ENCODE measurements around the gene PALM.

Gene PALM

GRCh38 chr19:782878-783668 lies 74.3 kb downstream of the PALM start:
- DNase-seq, result no peak

GRCh38 chr19:784541-784940 lies 75.8 kb downstream of the PALM start:
- DNase-seq, result no peak

GRCh38 chr19:787536-787935 lies 78.8 kb downstream of the PALM start:
- DNase-seq, result no peak

GRCh38 chr19:788686-788982 lies 79.9 kb downstream of the PALM start:
- DNase-seq, result no peak

- DNase-seq, result no peak
Measured at GRCh38 chr19:788983-789700, 80.4 kb downstream of the PALM start.

- DNase-seq, result no peak
Measured at GRCh38 chr19:789701-790060, 80.9 kb downstream of the PALM start.

- DNase-seq, result no peak
Measured at GRCh38 chr19:791007-791566, 82.4 kb downstream of the PALM start.

GRCh38 chr19:791567-792305 lies 83.0 kb downstream of the PALM start:
- DNase-seq, result no peak

- no peak for DNase-seq
Measured at GRCh38 chr19:792306-792885, 83.7 kb downstream of the PALM start.

- DNase-seq, result no peak
Measured at GRCh38 chr19:793806-794205, 85.1 kb downstream of the PALM start.

- no peak for DNase-seq
Measured at GRCh38 chr19:795073-795611, 86.4 kb downstream of the PALM start.

- DNase-seq, result no peak
Measured at GRCh38 chr19:795691-796581, 87.2 kb downstream of the PALM start.

- DNase-seq, result peak; percentile 100
Measured at GRCh38 chr19:796692-797527, 88.2 kb downstream of the PALM start, which contains the start of gene PTBP1. PTBP1 (plus strand) TSS chr19:797452; CDS start chr19:797498, 46 bp downstream.

Data from CD4-positive, alpha-beta T cell treated with Interleukin-1 beta for 1 hour (primary cell).